Endothelial cell of umbilical vein (primary cell): Measurements from ENCODE around the gene PLEKHH3. TPM values are rescaled to one million over a fixed set of nuclear protein-coding genes. Genes with fewer than 3 reads are reported as not detected.
A peak's percentile ranks its signal among the peaks of the same experiment; 100 is the strongest.

Experiments
- BruUV-seq: library from RNA; stranded (reverse); fragments of 400-500 nt; replicated peaks from 2 replicates; lab custom pipeline; 2021; lab: Mats Ljungman, UMichigan
- CTCF ChIA-PET: fragments of 300-600, 350-600 bp; sonication (Branson Sonifier 250); formaldehyde crosslinking; loops from one replicate; lab custom pipeline; 2021; ENCODE audit warnings: antibody characterized with exemption, inconsistent platforms; lab: Charles Lee
- POLR2A ChIA-PET: fragments of 300-600, 350-600 bp; sonication (Branson Sonifier 250); formaldehyde crosslinking; loops from one replicate; lab custom pipeline; 2021; ENCODE audit warnings: antibody characterized with exemption, inconsistent platforms; lab: Charles Lee
- DNase-seq: peaks from one replicate; pipeline ENCODE4 v3.0.0-alpha.2; 2011; ENCODE audit warnings: low read depth, low spot score
- FAIRE-seq: peaks from 2 replicates; lab custom pipeline; 2011; peaks lifted over from hg19 to GRCh38; lab: Jason Lieb, UNC
- H2AFZ ChIP-seq: 2 replicates; pipeline ENCODE4 v1.6.0; 2012; ENCODE audit warnings: low read depth, low read length, control low read depth, inconsistent platforms
- H3K27ac ChIP-seq: 2 replicates; pipeline ENCODE4 v1.5.1; 2011; ENCODE audit warnings: low read depth, mild to moderate bottlenecking, control low read depth, low read length, moderate library complexity; ENCODE audit not compliant: insufficient read depth
- H3K27me3 ChIP-seq, 2 experiments: 2 replicates each; pipeline versions ENCODE4 v1.6.0 to v1.6.1; 2011; ENCODE audit warnings: low read length in 2 of 2, mixed read lengths in 1 of 2; ENCODE audit not compliant: control insufficient read depth in 2 of 2, insufficient read depth in 2 of 2
- H3K36me3 ChIP-seq, 2 experiments: 2 replicates in 1 of 2; 3 replicates in 1 of 2; pipeline ENCODE4 v1.5.1; 2011; ENCODE audit warnings: low read length in 2 of 2, mild to moderate bottlenecking in 1 of 2, moderate library complexity in 1 of 2; ENCODE audit not compliant: control insufficient read depth in 2 of 2, insufficient read depth in 2 of 2; ENCODE audit errors: extremely low read depth in 1 of 2
- H3K4me1 ChIP-seq: 3 replicates; pipeline ENCODE4 v1.5.1; 2011; ENCODE audit warnings: mild to moderate bottlenecking, low read length; ENCODE audit not compliant: control insufficient read depth, insufficient read depth; ENCODE audit errors: extremely low read depth
- H3K4me2 ChIP-seq: 2 replicates; pipeline ENCODE4 v1.6.1; 2011; ENCODE audit warnings: low read length, control low read depth, mixed read lengths; ENCODE audit not compliant: insufficient read depth
- H3K4me3 ChIP-seq, 3 experiments: fragments of 200-600 bp in 1 of 3; sonication (generic), shearing (Covaris generic) in 1 of 3; replicated peaks in 1 of 3; 2 replicates each; pipeline ENCODE4 v1.5.1; 2011 to 2016; ENCODE audit warnings: control low read depth in 3 of 3, low read length in 3 of 3, mild to moderate bottlenecking in 2 of 3, inconsistent platforms in 1 of 3, low read depth in 1 of 3, moderate library complexity in 1 of 3; ENCODE audit not compliant: insufficient read depth in 1 of 3
- H3K79me2 ChIP-seq: 2 replicates; pipeline ENCODE4 v1.6.0; 2012; ENCODE audit warnings: low read length, inconsistent platforms; ENCODE audit not compliant: control insufficient read depth, insufficient read depth
- H3K9ac ChIP-seq: replicated peaks from 2 replicates; pipeline ENCODE3; 2011; ENCODE audit warnings: low read length, control low read depth; ENCODE audit not compliant: insufficient read depth; ENCODE audit errors: extremely low read depth
- H3K9me1 ChIP-seq: replicated peaks from 3 replicates; pipeline ENCODE4 v1.6.0; 2011; ENCODE audit warnings: mild to moderate bottlenecking, low read length; ENCODE audit not compliant: control insufficient read depth, insufficient read depth; ENCODE audit errors: extremely low read depth
- H3K9me3 ChIP-seq: replicated peaks from 2 replicates; pipeline ENCODE4 v1.5.1; 2012; ENCODE audit warnings: low read length, inconsistent platforms; ENCODE audit not compliant: control insufficient read depth, insufficient read depth
- H4K20me1 ChIP-seq: replicated peaks from 2 replicates; pipeline ENCODE3; 2011; ENCODE audit warnings: mild to moderate bottlenecking, low read length; ENCODE audit not compliant: control insufficient read depth, insufficient read depth; ENCODE audit errors: extremely low read depth
- EZH2 ChIP-seq: IDR thresholded peaks from 2 replicates; pipeline ENCODE4 v1.6.1; 2012; ENCODE audit warnings: borderline replicate concordance, low read depth, mild to moderate bottlenecking, moderate library complexity, low read length, inconsistent platforms; ENCODE audit not compliant: severe bottlenecking
- GATA2 ChIP-seq: IDR thresholded peaks from 2 replicates; pipeline ENCODE4 v1.7.0; 2011; ENCODE audit warnings: low read depth, mild to moderate bottlenecking, moderate library complexity, mixed read lengths, low read length; ENCODE audit not compliant: insufficient read length, insufficient read depth
- MYC ChIP-seq: IDR thresholded peaks from one replicate; pipeline ENCODE4 v1.6.1; 2011; ENCODE audit warnings: mild to moderate bottlenecking, low read depth, low read length
- POLR2A ChIP-seq: IDR thresholded peaks from 2 replicates; pipeline ENCODE4 v1.6.1; 2012; ENCODE audit warnings: low read depth, mild to moderate bottlenecking, control low read depth, low read length
- POLR2AphosphoS5 ChIP-seq: IDR thresholded peaks from 2 replicates; pipeline ENCODE4 v1.6.1; 2012; ENCODE audit warnings: low read depth, mild to moderate bottlenecking, control low read depth, low read length, moderate library complexity; ENCODE audit not compliant: insufficient read depth
- dilution Hi-C: fragments of 300-500 bp; cut with MboI; formaldehyde crosslinking; loops from one replicate; pipeline ENCODE4 v1.15.0; 2019; ENCODE audit warnings: low sequenced_read_pairs; ENCODE audit not compliant: extremely low pct_ligation_motif_present
- intact Hi-C: fragments of 100-400 bp; cut with micrococcal nuclease; formaldehyde crosslinking; loops from one replicate; pipeline ENCODE4 v1.10.0; 2022
- polyA plus RNA-seq, 4 experiments: library from polyadenylated mRNA; depleted of rRNA in 3 of 4; stranded (reverse) in 3 of 4; unstranded in 1 of 4; fragments of >200 nt; gene quantifications; 2 replicates each; pipeline versions ENCODE4 v1.2.1 to v1.2.3, GENCODE V29; 2011 to 2012; ENCODE audit warnings: missing spikeins in 1 of 4
- total RNA-seq: library from RNA; stranded (reverse); gene quantifications from 2 replicates; pipeline ENCODE4 v1.2.3, GENCODE V29; 2021
- TF ChIP-seq, protein P1 (sequence below), 2 donors: IDR thresholded peaks; 1 replicate in 1 of 2; 2 replicates in 1 of 2; pipeline ENCODE4 v1.5.1; 2011; ENCODE audit warnings: low read length in 2 of 2, mild to moderate bottlenecking in 2 of 2, moderate library complexity in 2 of 2, control low read depth in 1 of 2, inconsistent platforms in 1 of 2, low read depth in 1 of 2; ENCODE audit not compliant: insufficient read depth in 1 of 2; ENCODE audit errors: extremely low read depth in 1 of 2
- TF ChIP-seq, protein P2 (sequence below): IDR thresholded peaks from 2 replicates; pipeline ENCODE4 v1.6.1; 2011; ENCODE audit not compliant: insufficient read depth, insufficient read length

Gene PLEKHH3
- total and polyA plus RNA-seq, 2 donors (not counting 3 experiments of a cell fraction or from before 2014, with no cell fraction given): 5.4 to 11.3 TPM

DNA sequence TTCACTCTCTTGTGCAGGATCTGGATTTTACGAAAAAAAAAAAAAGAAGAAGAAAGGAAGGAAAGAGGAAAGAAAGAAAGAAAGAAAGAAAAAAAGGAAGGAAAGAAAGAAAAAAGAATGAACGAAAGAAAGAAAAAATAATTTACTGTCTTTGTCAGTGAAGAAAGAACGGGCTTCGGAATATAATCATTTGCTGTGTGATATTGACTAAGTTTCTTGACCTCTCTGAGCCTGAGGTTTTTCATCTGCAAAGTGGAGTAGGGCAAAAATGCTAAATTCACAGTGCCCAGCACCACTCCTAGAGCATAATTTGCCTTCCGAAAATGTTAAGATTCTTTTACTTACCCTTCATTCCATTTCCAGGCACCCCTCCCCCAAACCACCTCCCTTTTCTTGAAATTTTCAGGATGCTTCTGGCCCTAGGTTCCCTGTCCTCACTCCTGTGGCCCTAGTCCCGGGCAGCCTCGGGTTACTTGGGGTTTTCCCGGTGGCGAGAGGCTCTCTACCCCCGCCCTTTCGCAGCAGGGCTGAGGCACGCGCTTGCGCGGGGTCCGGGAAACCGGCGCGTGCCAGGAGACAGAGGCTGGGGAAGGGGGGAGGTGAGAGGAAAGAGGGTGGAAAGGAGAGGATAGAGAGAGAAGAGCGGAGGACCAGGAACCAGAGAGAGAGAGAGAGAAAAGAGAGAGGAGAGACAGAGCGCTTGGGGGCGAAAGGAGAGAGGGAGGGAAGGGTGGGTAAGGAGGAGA is 5.4 kb upstream of the PLEKHH3 start, which contains the start of gene CNTNAP1:
Gene CNTNAP1 (plus strand): TSS at position 556 of the 746 bp plus-strand sequence. CDS start 299 bp downstream, outside the sequence.
- CTCF ChIA-PET: interaction anchor here (0.8 to 2.7 kb wide), 10 partner anchors 8 to 142 kb away, joined by 3 to 57 read pairs (median 4); partner anchors contain the start of genes BECN1, PSMC3IP, RETREG3 and TUBG1

More for the DNA sequence above, 5.4 kb upstream of the PLEKHH3 start, which contains the start of gene CNTNAP1:
- H4K20me1 ChIP-seq: no peaks in the 10 kb centered on the region
- H3K4me2 ChIP-seq: peak within 1 kb of the TSS; percentile 86
- no peak within 1 kb of the TSS for H3K9ac ChIP-seq
- H3K9me3 ChIP-seq: no peaks in the 10 kb centered on the region
- BruUV-seq: no TSS peak
- H3K36me3 ChIP-seq: no peaks in the 10 kb centered on the region
- dilution Hi-C loops: no loop called here
- FAIRE-seq (peak; percentile 28), DNase-seq (peak; percentile 74)
- H3K4me1 ChIP-seq: peaks cover 41% of the 10 kb centered on the region
- intact Hi-C loops: no loop called here
- TF ChIP-seq, protein P1, sequence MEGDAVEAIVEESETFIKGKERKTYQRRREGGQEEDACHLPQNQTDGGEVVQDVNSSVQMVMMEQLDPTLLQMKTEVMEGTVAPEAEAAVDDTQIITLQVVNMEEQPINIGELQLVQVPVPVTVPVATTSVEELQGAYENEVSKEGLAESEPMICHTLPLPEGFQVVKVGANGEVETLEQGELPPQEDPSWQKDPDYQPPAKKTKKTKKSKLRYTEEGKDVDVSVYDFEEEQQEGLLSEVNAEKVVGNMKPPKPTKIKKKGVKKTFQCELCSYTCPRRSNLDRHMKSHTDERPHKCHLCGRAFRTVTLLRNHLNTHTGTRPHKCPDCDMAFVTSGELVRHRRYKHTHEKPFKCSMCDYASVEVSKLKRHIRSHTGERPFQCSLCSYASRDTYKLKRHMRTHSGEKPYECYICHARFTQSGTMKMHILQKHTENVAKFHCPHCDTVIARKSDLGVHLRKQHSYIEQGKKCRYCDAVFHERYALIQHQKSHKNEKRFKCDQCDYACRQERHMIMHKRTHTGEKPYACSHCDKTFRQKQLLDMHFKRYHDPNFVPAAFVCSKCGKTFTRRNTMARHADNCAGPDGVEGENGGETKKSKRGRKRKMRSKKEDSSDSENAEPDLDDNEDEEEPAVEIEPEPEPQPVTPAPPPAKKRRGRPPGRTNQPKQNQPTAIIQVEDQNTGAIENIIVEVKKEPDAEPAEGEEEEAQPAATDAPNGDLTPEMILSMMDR (IDR thresholded peaks at IDR 0.05; ENCODE audit: extremely low read depth in 1 of 2, insufficient read depth in 1 of 2, low read depth in 1 of 2, low read length in 2 of 2): no peak
- TF ChIP-seq GATA2 (no peak), MYC (no peak), EZH2 (no peak), POLR2AphosphoS5 (peak; percentile 14), POLR2A (peak; percentile 29)
- TF ChIP-seq, protein P2, sequence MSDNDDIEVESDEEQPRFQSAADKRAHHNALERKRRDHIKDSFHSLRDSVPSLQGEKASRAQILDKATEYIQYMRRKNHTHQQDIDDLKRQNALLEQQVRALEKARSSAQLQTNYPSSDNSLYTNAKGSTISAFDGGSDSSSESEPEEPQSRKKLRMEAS: no peak
- no peaks in the 10 kb centered on the region for H3K79me2 ChIP-seq
- no peak within 1 kb of the TSS for H3K27ac ChIP-seq
- peaks cover 0 to 20% of the 10 kb centered on the region in 2 experiments for H3K27me3 ChIP-seq
- H3K9me1 ChIP-seq: no peaks in the 10 kb centered on the region
- H2AFZ ChIP-seq: peak within 1 kb of the TSS; percentile 84
- peak within 1 kb of the TSS; percentile 7 to 48 (median 11) for H3K4me3 ChIP-seq
- POLR2A ChIA-PET: no interaction called here
